Activated CD8-positive, alpha-beta memory T cell treated with anti-CD3 and anti-CD28 coated beads for 48 hours (primary cell): Measurements from ENCODE around the gene CC2D1A.

Experiments
- DNase-seq, 3 experiments: peaks; one replicate each; pipeline ENCODE4 v3.0.0-alpha.2; 2020; ENCODE audit warnings: low read depth in 2 of 3, low spot score in 2 of 3

The CC2D1A gene

GRCh38 chr19:13935765-13936510, 29.9 kb downstream of the CC2D1A start:
- DNase-seq: no peak

DNA sequence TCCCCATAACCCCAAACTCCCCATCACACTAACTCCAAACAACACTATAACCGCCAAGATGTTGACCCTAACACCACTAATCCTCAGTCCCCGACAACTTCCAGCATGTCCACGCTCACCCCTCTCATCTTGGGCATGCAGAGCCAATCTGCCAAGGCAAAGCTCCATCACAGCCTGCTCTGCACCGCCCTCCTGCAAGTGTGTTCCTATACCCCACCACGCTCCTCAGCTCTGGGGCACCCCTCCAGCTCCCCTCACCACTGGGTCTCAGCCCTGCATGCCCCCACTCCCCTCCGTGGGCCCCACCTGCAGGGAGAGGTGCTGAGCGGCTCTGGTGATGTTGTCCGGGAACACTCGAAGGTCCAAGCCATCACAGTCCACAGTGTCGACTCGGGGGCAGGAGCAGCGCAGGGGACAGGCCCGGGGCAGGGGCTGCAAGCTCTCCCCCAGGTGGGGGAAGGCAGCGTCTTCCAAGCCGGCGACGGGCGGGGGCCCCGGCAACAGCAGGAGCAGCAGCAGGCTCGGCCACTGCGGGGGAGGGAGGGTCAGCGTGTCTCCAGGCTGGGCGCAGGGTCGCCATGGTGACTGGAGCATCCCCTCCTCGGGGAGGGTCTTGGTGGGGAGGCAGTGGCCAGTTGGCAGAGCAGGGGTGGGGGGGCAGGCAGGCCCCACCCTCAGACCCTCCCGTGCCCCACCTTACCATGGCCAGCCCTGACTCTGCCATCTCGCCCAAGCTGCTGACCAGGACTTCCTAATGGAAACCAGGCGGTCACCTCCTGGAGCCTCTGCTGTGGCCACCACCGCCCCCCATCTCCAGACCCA, 31.7 kb downstream of the CC2D1A start:
- DNase-seq: no peak

- DNase-seq: no peak
These were observed 32.5 kb downstream of the CC2D1A start, which contains the start of gene PODNL1 for GRCh38 chr19:13938301-13939064. Gene PODNL1, minus strand, starts transcription at chr19:13938417. Its CDS starts 236 bp downstream, at chr19:13938181.

DNA sequence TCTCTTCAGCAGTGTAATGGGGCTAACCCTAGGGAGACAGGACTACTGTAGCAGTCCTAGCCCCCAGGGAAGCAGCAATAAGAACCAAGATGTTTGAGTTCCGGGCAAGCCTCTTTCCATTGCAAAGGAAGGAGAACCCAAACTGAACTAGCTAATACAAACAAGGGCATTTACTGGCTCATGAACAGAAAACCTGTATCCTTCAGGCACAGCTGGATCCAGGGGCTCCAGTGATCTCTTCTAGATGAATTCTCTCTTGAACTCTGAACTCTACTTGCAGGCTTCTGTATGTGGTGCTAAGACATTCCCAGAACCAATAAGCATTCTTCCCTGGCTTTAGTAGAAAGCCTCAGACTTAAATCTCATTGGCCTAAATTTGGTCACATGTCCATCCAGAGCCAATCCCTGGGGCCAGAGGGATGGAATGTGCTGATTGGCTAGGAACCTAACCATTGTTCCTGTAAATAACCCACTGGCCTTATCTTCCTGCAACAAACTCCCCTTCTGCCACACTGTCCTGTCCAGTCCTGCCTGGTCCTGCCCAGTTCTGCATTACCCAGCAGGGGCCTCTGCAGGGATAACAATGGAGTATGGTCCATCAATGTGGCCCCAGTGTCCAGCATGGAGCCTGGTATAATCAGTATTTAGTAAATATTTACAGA, 36.2 kb downstream of the CC2D1A start:
- DNase-seq: no peak

- DNase-seq: no peak
These were observed 40.4 kb downstream of the CC2D1A start for GRCh38 chr19:13946414-13946813.

DNA sequence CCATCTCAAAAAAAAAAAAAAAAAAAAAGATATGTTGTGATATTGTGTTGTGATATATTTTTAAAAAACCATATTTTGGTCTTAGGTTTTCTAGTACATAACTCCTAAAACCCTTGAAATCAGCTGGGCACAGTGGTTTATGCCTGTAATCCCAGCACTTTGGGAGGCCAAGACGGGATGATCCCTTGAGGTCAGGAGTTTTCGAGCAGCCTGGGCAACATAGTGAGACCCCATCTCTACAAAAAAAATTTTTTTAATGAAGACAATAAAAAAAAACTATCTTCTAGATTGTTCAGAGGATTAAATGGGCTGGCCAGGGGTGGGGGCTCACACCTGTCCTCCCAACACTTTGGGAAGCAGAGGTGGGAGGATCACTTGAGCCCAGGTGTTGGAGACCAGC, 45.0 kb downstream of the CC2D1A start:
- DNase-seq: no peak

- no peak for DNase-seq
These were observed 45.8 kb downstream of the CC2D1A start for GRCh38 chr19:13951799-13952153.

DNA sequence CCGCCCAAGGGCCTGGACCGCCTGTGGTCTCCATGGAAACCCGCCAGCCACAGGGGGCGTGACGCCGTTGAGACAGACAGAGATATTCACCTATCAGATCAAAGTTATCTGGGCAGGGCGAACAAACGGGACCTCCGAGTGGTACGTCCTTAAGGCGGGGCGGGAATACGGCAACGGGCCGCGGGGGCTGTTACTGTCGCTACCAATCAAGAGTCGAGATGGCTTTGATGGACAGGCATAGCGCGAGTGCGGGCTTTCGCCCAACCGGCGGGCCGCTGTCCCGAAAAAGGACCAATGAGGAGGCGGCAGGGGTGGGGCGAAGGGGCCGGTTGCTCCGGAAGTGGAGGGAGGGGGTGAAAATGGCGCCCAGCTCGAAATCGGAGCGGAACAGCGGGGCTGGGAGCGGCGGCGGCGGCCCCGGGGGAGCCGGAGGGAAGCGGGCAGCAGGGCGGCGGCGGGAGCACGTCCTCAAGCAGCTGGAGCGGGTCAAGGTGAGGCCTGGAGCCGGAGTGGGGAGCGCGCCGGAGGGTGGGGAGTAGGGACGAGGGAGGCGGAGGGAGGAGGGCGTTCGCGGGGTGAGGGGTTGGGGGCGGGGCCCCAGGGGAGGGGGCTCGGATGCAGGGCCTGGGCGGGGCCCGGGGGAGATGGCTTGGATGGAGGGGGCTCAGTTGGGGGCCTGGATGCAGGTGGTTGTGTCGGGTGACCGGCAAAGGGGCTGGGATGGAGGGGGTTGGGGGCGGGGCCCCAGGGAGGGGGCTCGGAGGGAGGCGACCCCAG, 46.3 kb downstream of the CC2D1A start, which contains the start of gene DCAF15:
DCAF15 (plus strand) TSS at position 356 of the 777 bp plus-strand sequence; CDS start at position 360, 4 bp downstream.
- peak; percentile 91 to 96 (median 94) for DNase-seq

- no peak for DNase-seq
These were observed 47.0 kb downstream of the CC2D1A start for GRCh38 chr19:13952931-13953531.

- DNase-seq: no peak
These were observed 48.2 kb downstream of the CC2D1A start for GRCh38 chr19:13954185-13954584.

DNA sequence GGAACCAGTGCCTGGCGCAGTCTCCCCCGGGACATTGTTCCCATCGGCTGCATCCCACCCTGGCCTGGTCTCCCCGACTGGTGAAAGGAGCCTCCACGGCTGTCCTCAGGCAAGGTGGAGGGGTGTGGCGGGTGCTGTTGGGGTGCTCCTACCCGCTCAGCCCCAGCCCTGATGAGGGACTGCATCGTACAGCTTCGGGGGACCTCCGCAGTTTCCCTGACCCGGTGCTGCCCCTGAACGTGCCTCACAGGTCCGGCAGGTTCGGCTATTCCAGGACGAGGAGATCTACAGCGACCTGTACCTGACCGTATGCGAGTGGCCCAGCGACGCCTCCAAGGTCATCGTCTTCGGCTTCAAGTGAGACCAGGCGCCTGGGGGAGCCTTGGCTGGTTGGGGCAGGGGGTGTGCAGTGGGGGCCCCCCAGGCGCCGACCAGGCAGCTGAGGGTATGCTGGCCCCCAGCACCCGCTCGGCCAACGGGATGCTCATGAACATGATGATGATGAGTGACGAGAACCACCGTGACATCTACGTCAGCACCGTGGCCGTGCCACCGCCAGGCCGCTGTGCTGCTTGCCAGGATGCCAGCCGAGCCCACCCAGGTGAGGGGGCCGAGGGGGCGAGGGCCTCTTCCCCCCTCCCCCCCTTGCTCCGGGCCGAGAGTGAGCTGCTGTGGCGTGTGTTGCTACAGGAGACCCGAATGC, 49.8 kb downstream of the CC2D1A start:
- DNase-seq: no peak

DNA sequence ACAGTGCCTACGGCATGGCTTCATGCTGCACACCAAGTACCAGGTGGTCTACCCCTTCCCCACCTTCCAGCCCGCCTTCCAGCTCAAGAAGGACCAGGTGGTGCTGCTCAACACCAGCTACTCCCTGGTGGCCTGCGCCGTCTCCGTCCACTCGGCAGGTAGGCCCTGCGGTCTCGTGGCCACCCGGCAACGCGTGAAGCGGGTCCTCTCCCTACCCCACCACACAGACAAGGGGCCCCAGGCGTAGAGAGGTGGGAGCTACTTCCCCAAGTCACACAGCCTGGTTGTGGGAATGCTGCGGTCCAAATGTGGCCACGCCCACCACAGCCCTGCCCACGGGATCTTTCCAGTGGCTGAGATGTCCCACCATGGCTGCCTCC, 50.4 kb downstream of the CC2D1A start:
- no peak for DNase-seq

DNA sequence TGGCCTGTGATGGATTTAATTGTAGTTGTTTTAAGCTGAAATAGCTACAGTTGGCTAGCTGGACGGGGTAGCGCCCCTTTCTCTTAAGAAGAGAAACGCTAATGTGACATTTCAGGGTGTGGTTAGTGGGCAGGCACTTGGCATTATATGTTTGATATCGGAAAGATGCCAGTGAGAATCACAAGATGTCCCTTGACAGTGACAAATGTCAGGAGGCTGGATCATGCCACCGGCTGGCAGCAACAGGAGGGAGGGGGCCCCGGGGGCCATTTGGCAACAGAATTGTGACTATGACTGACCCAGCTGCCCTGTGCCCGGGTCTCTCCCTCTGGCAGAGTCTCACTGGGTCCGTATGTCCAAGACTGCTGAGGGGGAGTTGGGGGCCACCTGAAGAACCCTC, 51.0 kb downstream of the CC2D1A start:
- no peak for DNase-seq

GRCh38 chr19:13958043-13958442, 52.0 kb downstream of the CC2D1A start:
- no peak for DNase-seq

- DNase-seq: no peak
These were observed 53.4 kb downstream of the CC2D1A start for GRCh38 chr19:13959141-13959961.

DNA sequence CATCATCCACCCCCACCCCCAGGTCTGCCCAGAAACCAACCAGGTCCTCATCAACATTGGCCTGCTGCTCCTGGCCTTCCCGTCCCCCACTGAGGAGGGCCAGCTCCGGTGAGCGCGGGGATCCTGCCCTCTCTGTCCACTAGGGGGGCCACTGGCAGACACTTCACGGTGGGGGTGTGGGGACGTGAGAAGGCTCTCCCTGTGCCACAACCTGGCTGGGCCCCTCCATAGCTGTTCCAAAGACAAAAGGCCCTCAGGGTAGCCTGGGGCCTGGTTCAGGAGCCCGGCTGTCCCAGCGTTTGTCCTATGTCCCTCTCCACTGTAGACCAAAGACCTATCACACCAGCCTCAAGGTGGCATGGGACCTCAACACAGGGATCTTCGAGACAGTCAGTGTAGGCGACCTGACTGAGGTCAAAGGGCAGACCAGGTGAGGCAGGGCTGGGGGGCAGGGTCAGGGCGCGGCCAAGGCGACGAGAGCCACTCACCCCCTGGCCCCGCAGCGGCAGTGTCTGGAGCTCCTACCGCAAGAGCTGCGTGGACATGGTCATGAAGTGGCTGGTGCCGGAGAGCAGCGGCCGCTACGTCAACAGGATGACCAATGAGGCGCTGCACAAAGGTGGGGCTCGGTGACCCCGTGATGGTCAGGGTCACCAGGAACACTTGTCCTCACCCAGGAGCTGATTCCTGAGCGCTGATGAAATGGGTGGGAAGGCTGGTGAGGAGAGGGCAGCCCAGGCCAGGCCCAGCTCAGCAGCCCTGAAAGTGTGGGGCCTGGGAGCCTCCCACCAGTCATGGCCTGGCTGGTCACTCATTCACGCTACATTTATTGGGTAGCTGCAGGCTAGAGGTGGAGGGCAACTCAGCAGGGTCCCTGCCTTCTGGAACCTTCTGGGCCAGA, 54.2 kb downstream of the CC2D1A start:
- no peak for DNase-seq
